HG03108 (cell line): Measurements from ENCODE around the gene EPB41L4B.

Source experiments
- ATAC-seq: cut with Tn5 transposase; IDR thresholded peaks from one replicate; pipeline ENCODE4 v1.9.1; 2021; ENCODE audit warnings: moderate library complexity; ENCODE audit not compliant: unreplicated experiment

EPB41L4B gene

GRCh38 chr9:109206670-109207069, 114.2 kb downstream of the EPB41L4B start:
- ATAC-seq = no peak

- ATAC-seq = no peak
Observed at GRCh38 chr9:109205526-109205925, 115.3 kb downstream of the EPB41L4B start.

GRCh38 chr9:109203761-109204360, 117.0 kb downstream of the EPB41L4B start:
- no peak for ATAC-seq

- ATAC-seq = no peak
Observed at GRCh38 chr9:109199676-109200075, 121.2 kb downstream of the EPB41L4B start.

GRCh38 chr9:109198736-109199382, 122.0 kb downstream of the EPB41L4B start:
- ATAC-seq = no peak

GRCh38 chr9:109193974-109194556, 126.8 kb downstream of the EPB41L4B start:
- no peak for ATAC-seq

- no peak for ATAC-seq
Observed at GRCh38 chr9:109192732-109193361, 128.0 kb downstream of the EPB41L4B start.

- ATAC-seq = no peak
Observed at GRCh38 chr9:109191746-109192145, 129.1 kb downstream of the EPB41L4B start.

- ATAC-seq = no peak
Observed at GRCh38 chr9:109190151-109190550, 130.7 kb downstream of the EPB41L4B start.

GRCh38 chr9:109186857-109187520, 133.9 kb downstream of the EPB41L4B start:
- ATAC-seq = no peak

GRCh38 chr9:109182940-109183798, 137.7 kb downstream of the EPB41L4B start:
- ATAC-seq = no peak

- ATAC-seq = no peak
Observed at GRCh38 chr9:109182550-109182939, 138.3 kb downstream of the EPB41L4B start.

- ATAC-seq = no peak
Observed at GRCh38 chr9:109181284-109181683, 139.6 kb downstream of the EPB41L4B start.

- ATAC-seq = no peak
Observed at GRCh38 chr9:109179801-109180523, 140.9 kb downstream of the EPB41L4B start.

- no peak for ATAC-seq
Observed at GRCh38 chr9:109176963-109177362, 143.9 kb downstream of the EPB41L4B start.

- ATAC-seq = no peak
Observed at GRCh38 chr9:109176386-109176785, 144.5 kb downstream of the EPB41L4B start.

GRCh38 chr9:109172935-109173334, 147.9 kb downstream of the EPB41L4B start:
- no peak for ATAC-seq

- no peak for ATAC-seq
Observed at GRCh38 chr9:109171926-109172325, 148.9 kb downstream of the EPB41L4B start.

GRCh38 chr9:109168170-109168569, 152.7 kb downstream of the EPB41L4B start:
- ATAC-seq = no peak

- no peak for ATAC-seq
Observed at GRCh38 chr9:109167716-109168115, 153.1 kb downstream of the EPB41L4B start.
